ENCODE measurements around the gene TTPAL. TPM values are rescaled to one million over a fixed set of nuclear protein-coding genes. Genes with fewer than 3 reads are reported as not detected.

Gene TTPAL
- polyA plus RNA-seq (ENCODE audit: insufficient read length in 3 of 3): 10 to 100 TPM; 10.2 to 15.0 (median 14.3) TPM
- long read RNA-seq, donor 1: 0 reads
- long read RNA-seq, donor 2, full-length matches to known transcripts: 1 of 1 reads
- long read RNA-seq, donor 2, partial matches to known transcripts: 0 of 1 reads
- long read RNA-seq, donor 2, other reads (novel, unspliced or antisense): 0 of 1 reads
- long read RNA-seq, donor 3, partial matches to known transcripts: 25 of 44 reads
- long read RNA-seq, donor 3, other reads (novel, unspliced or antisense): 19 of 44 reads
- long read RNA-seq, donor 4, partial matches to known transcripts: 17 of 17 reads
- long read RNA-seq, donor 4, other reads (novel, unspliced or antisense): 0 of 17 reads
- long read RNA-seq, donor 5: 0 reads
- long read RNA-seq, donor 6, full-length matches to known transcripts: 2 of 2 reads
- long read RNA-seq, donor 6, partial matches to known transcripts: 0 of 2 reads
- long read RNA-seq, donor 6, other reads (novel, unspliced or antisense): 0 of 2 reads
- long read RNA-seq, donor 7, full-length matches to known transcripts: 5 of 5 reads
- long read RNA-seq, donor 7, partial matches to known transcripts: 0 of 5 reads
- long read RNA-seq, donor 7, other reads (novel, unspliced or antisense): 0 of 5 reads
- long read RNA-seq, donor 8, partial matches to known transcripts: 13 of 19 reads
- long read RNA-seq, donor 8, other reads (novel, unspliced or antisense): 6 of 19 reads
- long read RNA-seq, donor 9, full-length matches to known transcripts: 2 of 82 reads
- long read RNA-seq, donor 9, partial matches to known transcripts: 80 of 82 reads
- long read RNA-seq, donor 9, other reads (novel, unspliced or antisense): 0 of 82 reads
- long read RNA-seq, donor 10, full-length matches to known transcripts: 4 of 4 reads
- long read RNA-seq, donor 10, partial matches to known transcripts: 0 of 4 reads
- long read RNA-seq, donor 10, other reads (novel, unspliced or antisense): 0 of 4 reads
- long read RNA-seq, donor 11, full-length matches to known transcripts: 2 of 2 reads
- long read RNA-seq, donor 11, partial matches to known transcripts: 0 of 2 reads
- long read RNA-seq, donor 11, other reads (novel, unspliced or antisense): 0 of 2 reads
- long read RNA-seq, donor 12, full-length matches to known transcripts: 3 of 3 reads
- long read RNA-seq, donor 12, partial matches to known transcripts: 0 of 3 reads
- long read RNA-seq, donor 12, other reads (novel, unspliced or antisense): 0 of 3 reads
- long read RNA-seq, donor 13: 0 reads
- long read RNA-seq, donor 14, full-length matches to known transcripts: 10 of 10 reads
- long read RNA-seq, donor 14, partial matches to known transcripts: 0 of 10 reads
- long read RNA-seq, donor 14, other reads (novel, unspliced or antisense): 0 of 10 reads
- long read RNA-seq, donor 15, full-length matches to known transcripts: 2 of 2 reads
- long read RNA-seq, donor 15, partial matches to known transcripts: 0 of 2 reads
- long read RNA-seq, donor 15, other reads (novel, unspliced or antisense): 0 of 2 reads
- long read RNA-seq, donor 16, full-length matches to known transcripts: 3 of 3 reads
- long read RNA-seq, donor 16, partial matches to known transcripts: 0 of 3 reads
- long read RNA-seq, donor 16, other reads (novel, unspliced or antisense): 0 of 3 reads

GRCh38 chr20:44475694-44476560, at the start of gene TTPAL:
TSS of gene TTPAL (plus strand) at chr20:44475874. CDS start at chr20:44480000, 4,126 bp downstream.
- DNase-seq: peak; percentile 88

- DNase-seq: no peak
Observed at GRCh38 chr20:44425923-44426322, 49.8 kb upstream of the TTPAL start.

- DNase-seq: no peak
Observed at GRCh38 chr20:44426879-44427790, 48.5 kb upstream of the TTPAL start.

GRCh38 chr20:44427804-44428173, 47.9 kb upstream of the TTPAL start:
- no peak for DNase-seq

- no peak for DNase-seq
Observed at GRCh38 chr20:44428174-44429016, 47.3 kb upstream of the TTPAL start.

GRCh38 chr20:44429017-44429339, 46.7 kb upstream of the TTPAL start:
- DNase-seq: no peak

GRCh38 chr20:44429419-44430269, 46.0 kb upstream of the TTPAL start:
- no peak for DNase-seq

GRCh38 chr20:44430270-44431065, 45.2 kb upstream of the TTPAL start:
- DNase-seq: no peak

- DNase-seq: no peak
Observed at GRCh38 chr20:44431118-44431501, 44.6 kb upstream of the TTPAL start.

GRCh38 chr20:44431502-44432234, 44.0 kb upstream of the TTPAL start:
- DNase-seq: no peak

GRCh38 chr20:44432618-44433577, 42.8 kb upstream of the TTPAL start:
- no peak for DNase-seq

- DNase-seq: no peak
Observed at GRCh38 chr20:44433751-44434538, 41.7 kb upstream of the TTPAL start.

- no peak for DNase-seq
Observed at GRCh38 chr20:44435630-44436335, 39.9 kb upstream of the TTPAL start.
